Midbrain (tissue), 1 donor: ENCODE results near the gene P2RY14.

Experiments used
- DNase-seq: peaks from one replicate; lab custom pipeline; 2025; lab: John Stamatoyannopoulos, UW

The P2RY14 gene

GRCh38 chr3:151213881-151214280 is 64.5 kb downstream of the P2RY14 start:
- no peak for DNase-seq

- DNase-seq: no peak
Observed at GRCh38 chr3:151213151-151213550, 65.2 kb downstream of the P2RY14 start.

GRCh38 chr3:151210676-151211381 is 67.5 kb downstream of the P2RY14 start:
- DNase-seq: no peak

GRCh38 chr3:151209654-151210053 is 68.7 kb downstream of the P2RY14 start:
- no peak for DNase-seq

- DNase-seq: no peak
Observed at GRCh38 chr3:151206201-151206600, 72.1 kb downstream of the P2RY14 start.

GRCh38 chr3:151205482-151205881 is 72.9 kb downstream of the P2RY14 start:
- DNase-seq: no peak

- DNase-seq: no peak
Observed at GRCh38 chr3:151204530-151205402, 73.6 kb downstream of the P2RY14 start.

- DNase-seq: no peak
Observed at GRCh38 chr3:151203051-151203420, 75.3 kb downstream of the P2RY14 start, which contains the start of gene GPR171. Gene GPR171 (minus strand): TSS chr3:151203216. CDS start chr3:151199386, 3,830 bp downstream.

- no peak for DNase-seq
Observed at GRCh38 chr3:151201051-151201730, 77.2 kb downstream of the P2RY14 start.

GRCh38 chr3:151200586-151200985 is 77.8 kb downstream of the P2RY14 start:
- no peak for DNase-seq

GRCh38 chr3:151199554-151200438 is 78.5 kb downstream of the P2RY14 start:
- DNase-seq: no peak

GRCh38 chr3:151198849-151199248 is 79.5 kb downstream of the P2RY14 start:
- DNase-seq: no peak

- DNase-seq: no peak
Observed at GRCh38 chr3:151197981-151198767, 80.2 kb downstream of the P2RY14 start.

- no peak for DNase-seq
Observed at GRCh38 chr3:151197228-151197627, 81.1 kb downstream of the P2RY14 start.

- DNase-seq: no peak
Observed at GRCh38 chr3:151196434-151196833, 81.9 kb downstream of the P2RY14 start.

- no peak for DNase-seq
Observed at GRCh38 chr3:151195826-151196225, 82.5 kb downstream of the P2RY14 start.

- DNase-seq: no peak
Observed at GRCh38 chr3:151192545-151192944, 85.8 kb downstream of the P2RY14 start.

- DNase-seq: no peak
Observed at GRCh38 chr3:151191095-151191494, 87.2 kb downstream of the P2RY14 start.

- no peak for DNase-seq
Observed at GRCh38 chr3:151183265-151183671, 95.1 kb downstream of the P2RY14 start.

GRCh38 chr3:151182349-151183079 is 95.8 kb downstream of the P2RY14 start:
- DNase-seq: no peak
